GM19193 (cell line): ENCODE measurements around the gene LTBP1.

Source experiments
- POLR2A ChIP-seq: IDR thresholded peaks from 4 replicates; pipeline ENCODE4 v1.6.1; 2011; ENCODE audit not compliant: insufficient read depth, insufficient read length; ENCODE audit errors: extremely low read depth

LTBP1 gene

DNA sequence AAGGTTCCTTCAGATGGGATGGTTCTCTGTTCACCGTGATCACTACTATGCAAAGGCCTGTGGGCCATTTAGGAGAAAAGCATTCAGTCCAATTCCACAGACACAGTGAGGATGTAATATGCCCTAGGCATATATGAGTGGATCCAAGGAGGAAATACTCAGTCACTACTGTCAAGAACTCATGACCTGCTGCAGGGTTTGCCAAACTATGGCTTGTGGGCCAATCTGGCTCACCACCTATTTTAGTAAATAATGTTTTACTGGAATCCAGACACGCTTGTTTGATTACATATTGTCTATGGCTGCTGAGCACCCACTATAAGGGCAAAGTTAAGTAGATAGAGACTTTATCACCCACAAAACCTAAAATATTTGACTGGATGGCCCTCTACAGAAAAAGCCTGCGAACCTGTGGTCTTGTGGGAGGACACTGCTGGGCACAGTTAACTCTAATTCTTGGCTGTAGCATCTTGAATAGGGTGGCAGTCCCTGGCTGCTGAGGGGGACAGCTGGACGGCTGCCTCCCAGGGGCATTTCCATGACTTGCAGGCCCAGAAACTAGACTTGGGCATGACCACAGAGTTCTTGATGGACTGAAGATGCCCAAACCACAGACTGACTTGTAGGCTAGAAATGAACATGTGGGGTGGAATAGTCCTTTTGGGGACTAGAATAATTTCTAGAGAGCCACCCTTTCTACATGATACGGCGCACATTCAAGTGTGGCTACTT, 20.6 kb upstream of the LTBP1 start:
- no peak for TF ChIP-seq POLR2A

- TF ChIP-seq POLR2A: no peak
Measured at GRCh38 chr2:32926708-32927084, 20.1 kb upstream of the LTBP1 start.

- no peak for TF ChIP-seq POLR2A
Measured at GRCh38 chr2:32930436-32930835, 16.3 kb upstream of the LTBP1 start.

DNA sequence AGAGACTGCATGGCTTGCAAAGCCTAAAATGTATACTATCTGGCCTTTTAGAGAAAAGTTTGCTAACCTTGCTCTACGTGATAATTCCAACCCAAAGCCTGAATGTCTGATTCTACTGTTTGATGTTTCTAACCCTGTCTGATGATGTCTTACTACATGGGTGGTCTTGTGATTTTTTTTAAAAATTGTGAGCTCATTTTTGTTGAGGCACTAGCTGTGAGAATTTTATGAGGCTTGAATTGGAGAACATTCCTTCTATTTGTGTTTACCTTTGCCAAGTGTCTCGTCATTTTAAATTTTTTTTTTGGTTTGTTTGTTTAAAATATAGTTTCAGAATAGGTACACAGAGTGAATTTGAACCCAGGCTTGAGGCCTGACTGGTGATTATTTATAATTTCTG, 15.2 kb upstream of the LTBP1 start:
- no peak for TF ChIP-seq POLR2A

GRCh38 chr2:32931945-32932709, 14.6 kb upstream of the LTBP1 start:
- TF ChIP-seq POLR2A: no peak

DNA sequence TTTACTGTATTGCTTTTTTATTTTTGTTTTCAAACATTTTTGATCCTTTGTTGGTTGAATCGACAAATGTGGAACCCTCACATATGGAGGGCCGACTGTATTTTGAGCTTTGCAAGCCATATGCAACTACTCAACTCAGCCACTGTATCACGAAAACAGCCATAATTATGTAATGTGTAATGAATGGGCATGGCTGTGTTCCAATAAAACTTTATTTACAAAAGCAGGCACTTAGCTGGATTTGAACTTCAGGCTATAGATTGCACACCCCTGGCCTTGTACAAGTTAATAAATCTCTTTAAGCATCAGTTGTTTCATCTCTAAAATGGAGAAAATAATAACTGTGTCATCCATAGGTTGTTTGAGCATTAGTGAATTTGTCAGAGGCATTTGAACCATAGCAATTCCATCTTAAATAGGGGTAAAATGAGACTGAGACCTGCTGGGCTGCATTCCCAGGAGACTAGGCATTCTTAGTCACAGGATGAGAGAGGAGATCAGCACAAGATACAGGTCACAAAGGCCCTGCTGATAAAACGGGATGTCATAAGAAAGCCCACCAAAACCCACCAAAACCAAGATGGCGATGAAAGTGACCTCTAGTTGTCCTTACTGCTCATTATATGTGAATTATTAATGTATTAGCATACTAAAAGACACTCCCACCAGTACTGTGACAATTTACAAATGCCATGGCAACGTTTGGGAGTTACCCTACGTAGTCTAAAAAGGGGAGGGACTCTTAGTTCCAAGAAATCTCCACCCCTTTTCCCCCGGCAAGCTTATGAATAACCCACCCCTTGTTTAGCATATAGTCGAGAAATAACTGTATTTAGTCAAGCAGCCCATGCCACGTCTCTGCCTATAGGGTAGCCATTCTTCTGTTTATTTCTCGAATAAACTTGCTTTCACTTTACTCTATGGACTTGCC, 13.7 kb upstream of the LTBP1 start:
- no peak for TF ChIP-seq POLR2A

GRCh38 chr2:32933756-32934095, 13.0 kb upstream of the LTBP1 start:
- no peak for TF ChIP-seq POLR2A

GRCh38 chr2:32937602-32938448, 8.9 kb upstream of the LTBP1 start:
- no peak for TF ChIP-seq POLR2A

DNA sequence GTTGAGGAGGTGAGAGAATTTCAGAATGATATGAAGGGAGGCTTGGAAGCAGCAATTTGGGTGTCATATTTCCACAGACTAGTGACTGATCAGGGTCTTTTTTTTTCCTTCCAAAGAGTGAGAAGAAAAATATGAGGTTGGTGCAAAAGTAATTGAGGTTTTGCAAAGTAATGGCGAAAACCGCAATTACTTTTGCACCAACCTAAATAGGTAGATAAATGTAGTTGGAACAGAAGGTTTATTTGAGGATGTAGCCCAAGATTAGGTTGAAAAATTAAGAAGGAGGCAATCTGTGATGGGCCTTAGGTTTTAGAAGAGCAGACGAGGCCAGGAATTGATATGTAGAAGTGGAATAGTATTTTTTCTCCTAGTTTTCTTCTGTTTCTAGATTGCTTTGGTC, 7.8 kb upstream of the LTBP1 start:
- TF ChIP-seq POLR2A: no peak

- TF ChIP-seq POLR2A: no peak
Measured at GRCh38 chr2:32940316-32940997, 6.3 kb upstream of the LTBP1 start.

DNA sequence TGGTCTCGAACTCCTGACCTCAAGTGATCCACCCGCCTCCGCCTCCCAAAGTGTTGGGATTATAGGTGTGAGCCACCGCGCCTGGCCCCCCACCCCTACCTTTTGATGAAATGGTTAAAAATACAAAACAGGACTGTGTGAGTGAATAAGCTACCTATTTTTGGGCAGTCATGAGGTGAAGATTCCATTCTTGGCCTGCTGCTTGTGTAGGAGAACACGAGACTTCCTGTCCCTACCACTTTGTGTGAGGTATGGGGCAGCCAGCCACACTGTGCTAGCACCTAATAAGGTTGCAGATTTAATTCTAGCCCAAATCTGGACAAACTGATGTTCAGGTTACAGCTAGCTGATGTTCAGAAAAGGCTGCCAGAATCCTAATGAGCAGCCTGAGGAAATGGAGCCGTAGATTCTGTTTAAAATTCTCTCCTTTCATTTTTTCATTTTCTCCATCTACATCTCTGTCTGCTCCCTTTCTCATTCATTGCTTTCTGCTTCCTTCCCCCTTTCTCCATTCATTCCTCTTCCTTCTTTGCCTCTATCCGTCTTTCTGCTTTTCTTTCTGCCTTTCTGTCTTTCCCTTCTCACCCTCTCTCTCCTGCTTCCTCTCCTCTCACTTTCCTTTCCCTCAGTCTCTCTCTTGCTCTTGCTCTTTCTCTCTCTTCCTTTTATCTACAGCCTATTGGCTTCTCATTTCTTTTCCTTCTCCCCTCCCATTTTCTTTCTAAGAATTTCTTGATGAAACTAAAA, 4.6 kb upstream of the LTBP1 start:
- no peak for TF ChIP-seq POLR2A

GRCh38 chr2:32942793-32943485, 3.8 kb upstream of the LTBP1 start:
- no peak for TF ChIP-seq POLR2A

DNA sequence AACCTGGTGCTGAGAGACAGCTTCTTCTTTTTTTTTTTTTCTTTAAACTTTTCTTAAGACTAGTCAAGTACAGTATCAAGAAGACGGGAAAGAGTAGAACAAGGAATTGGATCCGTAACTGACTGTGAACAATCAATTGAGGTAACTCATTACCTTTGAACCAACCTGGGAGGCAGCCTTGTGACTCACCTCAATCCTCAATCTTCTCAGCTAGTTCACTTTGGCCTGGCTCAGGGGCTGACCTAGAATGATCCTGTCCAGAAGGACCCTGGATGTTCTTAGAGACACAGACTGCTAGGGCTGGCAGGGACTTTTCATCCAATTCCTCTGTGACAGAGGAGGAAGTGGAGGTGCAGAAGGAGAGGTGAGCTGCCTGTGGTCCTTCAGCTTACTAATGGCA, 1.5 kb upstream of the LTBP1 start:
- no peak for TF ChIP-seq POLR2A

- no peak for TF ChIP-seq POLR2A
Measured at GRCh38 chr2:32947076-32947483, 327 bp downstream of the LTBP1 start.
